Prostate gland (tissue), 2 donors: ENCODE measurements around the gene TNPO3.

Source experiments
- CTCF ChIP-seq, 4 experiments: fragments of 200-600 bp in 2 of 4; fragments of 450-650 bp in 2 of 4; sonication (generic) in 2 of 4; IDR thresholded peaks; 1 replicate in 3 of 4; 2 replicates in 1 of 4; pipeline ENCODE4 v1.5.1; 2016 to 2019; ENCODE audit warnings: antibody characterized with exemption in 4 of 4, mild to moderate bottlenecking in 2 of 4, moderate library complexity in 2 of 4
- POLR2A ChIP-seq: fragments of 450-650 bp; IDR thresholded peaks from one replicate; pipeline ENCODE4 v1.6.1; 2016; ENCODE audit warnings: antibody characterized with exemption, mild to moderate bottlenecking
- POLR2AphosphoS5 ChIP-seq: sonication (generic); formaldehyde crosslinking; IDR thresholded peaks from one replicate; pipeline ENCODE4 v1.6.1; 2017; ENCODE audit warnings: antibody characterized with exemption

- TF ChIP-seq POLR2A (no peak), CTCF (IDR thresholded peaks at IDR 0.05) (no peak), POLR2AphosphoS5 (no peak)
Measured at GRCh38 chr7:129041142-129042085, 13.5 kb downstream of the TNPO3 start.
